IPS DF 6.9 (cell line): ENCODE measurements around the gene NTM.

Experiments
- DNase-seq: peaks from one replicate; pipeline ENCODE4 v3.0.0-alpha.2; 2013; ENCODE audit warnings: low read depth, low spot score
- H3K27ac ChIP-seq: one replicate; pipeline ENCODE4 v1.5.1; 2013; ENCODE audit warnings: low read length, control low read depth
- H3K27me3 ChIP-seq: 2 replicates; pipeline ENCODE4 v1.6.1; 2013; ENCODE audit warnings: mild to moderate bottlenecking, low read length; ENCODE audit not compliant: control insufficient read depth, insufficient read depth
- H3K36me3 ChIP-seq: 2 replicates; pipeline ENCODE4 v1.6.1; 2013; ENCODE audit warnings: low read length; ENCODE audit not compliant: control insufficient read depth, insufficient read depth
- H3K4me1 ChIP-seq: 2 replicates; pipeline ENCODE4 v1.6.1; 2013; ENCODE audit warnings: low read length; ENCODE audit not compliant: control insufficient read depth, insufficient read depth
- H3K4me3 ChIP-seq: 2 replicates; pipeline ENCODE4 v1.5.1; 2013; ENCODE audit warnings: mild to moderate bottlenecking, low read length
- H3K9me3 ChIP-seq: 2 replicates; pipeline ENCODE4 v1.6.1; 2013; ENCODE audit warnings: low read length, inconsistent platforms; ENCODE audit not compliant: control insufficient read depth, insufficient read depth
- WGBS: extraction: QIAGEN DNeasy Blood & Tissue Kit; methylation state at CpG from one replicate; pipeline ENCODE4 v1.1.7; 2013; ENCODE audit warnings: mixed read lengths, missing lambda C conversion rate; ENCODE audit not compliant: insufficient read length, insufficient coverage; 5-methylcytosine and 5-hydroxymethylcytosine counted together

Gene NTM

DNA sequence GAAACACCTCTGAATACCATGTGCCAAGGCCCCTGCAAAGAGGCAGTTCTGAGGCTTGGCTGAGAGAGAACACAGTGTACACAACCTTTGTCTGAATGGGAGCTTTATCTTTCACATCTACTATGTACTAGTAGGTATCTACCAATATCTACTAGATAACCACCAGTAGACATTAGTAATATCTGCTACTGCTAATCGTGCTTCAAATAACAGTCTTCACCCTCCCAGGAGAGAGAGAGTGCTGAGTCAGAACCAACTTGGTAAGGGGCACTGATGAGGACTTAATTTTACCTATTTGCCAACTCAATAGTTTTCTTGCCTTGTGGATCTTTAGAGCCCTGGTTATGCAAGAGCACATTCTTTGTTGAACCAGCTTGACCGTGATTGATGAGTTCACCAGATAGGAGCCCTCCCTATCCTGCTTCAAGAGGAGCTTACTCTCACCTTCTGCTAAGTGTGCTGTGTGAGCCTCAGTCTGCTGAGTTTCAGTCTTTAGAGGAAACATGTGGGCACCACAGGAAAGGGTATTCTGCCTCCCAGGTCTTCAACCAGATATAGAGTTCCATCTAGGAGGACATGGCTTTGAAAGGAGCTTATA lies 967.5 kb downstream of the NTM start:
- Histone ChIP-seq H3K4me3 (no peak overlapping the region), H3K27me3 (0 out of 2 replicates have a peak, but pooled peaks cover 1% of the 10 kb centered on the region), H3K36me3 (no peaks in the 10 kb centered on the region), H3K27ac (no peak overlapping the region), H3K9me3 (no peaks in the 10 kb centered on the region; the same call in 1 of the 2 replicates), H3K4me1 (no peaks in the 10 kb centered on the region)
- no peak for DNase-seq
- no CpG with 5 or more reads among the region's 2 CpGs for WGBS

DNA sequence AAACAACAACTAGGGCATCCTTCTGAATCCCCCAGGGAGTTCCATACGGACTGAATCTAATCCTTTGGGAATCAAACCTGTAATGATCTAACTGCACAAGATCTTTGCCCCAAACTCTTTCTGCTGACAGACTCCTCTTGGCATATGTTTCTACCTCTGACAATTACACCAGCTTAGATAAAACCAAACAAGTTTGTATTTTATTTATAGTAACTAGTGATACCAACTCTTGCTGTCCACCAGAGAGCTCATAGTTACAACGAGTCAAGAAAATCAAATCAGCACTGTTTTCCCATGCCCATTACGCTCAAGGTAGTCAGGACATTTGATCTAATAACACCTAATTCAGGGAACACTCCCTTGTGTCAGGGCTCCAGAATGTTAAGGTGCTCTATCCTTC lies 972.0 kb downstream of the NTM start:
- DNase-seq: no peak
- 0 out of 2 replicates have a peak, but pooled peaks cover 1% of the 10 kb centered on the region for H3K27me3 ChIP-seq
- no peaks in the 10 kb centered on the region for H3K36me3 ChIP-seq
- H3K4me1 ChIP-seq: no peaks in the 10 kb centered on the region
- H3K4me3 ChIP-seq: no peak overlapping the region
- no peak overlapping the region for H3K27ac ChIP-seq
- no CpG with 5 or more reads among the region's 3 CpGs for WGBS
- H3K9me3 ChIP-seq: no peaks in the 10 kb centered on the region; the same call in 1 of the 2 replicates

DNA sequence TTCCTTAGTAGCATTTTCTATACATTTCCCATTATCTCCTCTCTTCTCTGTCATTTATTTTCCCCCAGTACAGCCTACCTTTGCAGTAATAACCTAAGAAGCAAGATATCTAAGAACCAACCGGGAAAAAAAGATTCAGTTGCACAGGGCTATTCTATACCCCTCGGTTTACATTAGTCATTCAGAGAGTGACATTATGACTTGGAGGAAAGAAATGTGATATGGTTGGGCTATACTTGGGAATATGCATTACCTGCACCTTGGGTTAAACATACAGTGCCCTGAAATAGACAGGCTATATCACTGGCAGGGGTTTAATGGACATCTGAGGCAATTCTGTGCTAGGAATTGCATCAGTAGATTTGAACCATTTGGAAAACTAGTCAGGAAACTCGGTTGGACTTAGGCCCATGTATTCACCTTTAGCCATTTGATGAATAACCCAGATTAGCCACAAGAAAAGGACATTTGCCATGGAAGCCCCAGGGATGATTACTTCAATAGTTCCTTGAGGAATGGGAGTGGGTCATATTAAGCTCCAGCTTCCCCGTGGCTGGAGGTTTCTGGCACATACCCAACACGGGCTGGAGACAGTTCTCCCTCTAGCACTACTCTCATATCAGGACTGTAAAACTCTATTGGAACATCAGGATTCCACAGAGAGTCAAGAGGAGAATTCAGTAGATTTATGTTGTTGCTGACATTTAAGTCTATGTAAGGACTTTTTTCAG lies 973.2 kb downstream of the NTM start:
- H3K27ac ChIP-seq: no peak overlapping the region
- H3K36me3 ChIP-seq: no peaks in the 10 kb centered on the region
- DNase-seq: no peak
- no peaks in the 10 kb centered on the region; the same call in 1 of the 2 replicates for H3K9me3 ChIP-seq
- no peak overlapping the region for H3K4me3 ChIP-seq
- 0 out of 2 replicates have a peak, but pooled peaks cover 1% of the 10 kb centered on the region for H3K27me3 ChIP-seq
- peaks cover 2% of the 10 kb centered on the region; the same call in 1 of the 2 replicates for H3K4me1 ChIP-seq
- WGBS: no CpG with 5 or more reads among the region's 5 CpGs

DNA sequence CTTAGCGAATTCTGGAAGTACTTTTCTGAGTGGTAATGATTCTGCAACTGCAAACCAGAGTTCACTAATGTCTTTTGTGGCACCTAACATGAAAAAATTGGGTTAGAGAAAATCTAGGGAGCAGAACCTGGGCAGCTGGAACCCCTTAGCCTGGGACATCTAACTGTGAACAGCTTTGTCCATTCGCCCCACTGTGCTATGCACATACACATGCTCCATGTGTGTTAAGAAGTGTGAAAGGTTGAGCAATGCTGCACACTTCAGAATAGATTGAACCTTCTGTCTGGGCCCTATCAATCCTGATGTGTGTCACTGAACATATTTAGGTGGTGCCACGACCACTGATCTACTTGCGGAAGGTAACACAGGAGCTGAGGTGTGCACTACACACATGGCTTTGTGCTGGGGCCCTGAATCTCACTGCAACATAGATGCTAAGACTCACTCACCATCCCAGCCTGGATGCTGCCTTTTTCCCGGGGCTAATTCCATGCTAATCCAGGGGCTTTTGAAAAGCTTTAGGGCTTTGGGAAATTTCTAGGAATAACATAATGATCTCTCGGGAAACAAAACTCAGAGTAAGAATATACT lies 976.2 kb downstream of the NTM start:
- H3K36me3 ChIP-seq: no peaks in the 10 kb centered on the region
- no peak for DNase-seq
- H3K27me3 ChIP-seq: no peaks in the 10 kb centered on the region
- no CpG with 5 or more reads among the region's 6 CpGs for WGBS
- peaks cover 2% of the 10 kb centered on the region; the same call in 1 of the 2 replicates for H3K4me1 ChIP-seq
- no peak overlapping the region for H3K27ac ChIP-seq
- H3K4me3 ChIP-seq: no peak overlapping the region
- no peaks in the 10 kb centered on the region for H3K9me3 ChIP-seq

DNA sequence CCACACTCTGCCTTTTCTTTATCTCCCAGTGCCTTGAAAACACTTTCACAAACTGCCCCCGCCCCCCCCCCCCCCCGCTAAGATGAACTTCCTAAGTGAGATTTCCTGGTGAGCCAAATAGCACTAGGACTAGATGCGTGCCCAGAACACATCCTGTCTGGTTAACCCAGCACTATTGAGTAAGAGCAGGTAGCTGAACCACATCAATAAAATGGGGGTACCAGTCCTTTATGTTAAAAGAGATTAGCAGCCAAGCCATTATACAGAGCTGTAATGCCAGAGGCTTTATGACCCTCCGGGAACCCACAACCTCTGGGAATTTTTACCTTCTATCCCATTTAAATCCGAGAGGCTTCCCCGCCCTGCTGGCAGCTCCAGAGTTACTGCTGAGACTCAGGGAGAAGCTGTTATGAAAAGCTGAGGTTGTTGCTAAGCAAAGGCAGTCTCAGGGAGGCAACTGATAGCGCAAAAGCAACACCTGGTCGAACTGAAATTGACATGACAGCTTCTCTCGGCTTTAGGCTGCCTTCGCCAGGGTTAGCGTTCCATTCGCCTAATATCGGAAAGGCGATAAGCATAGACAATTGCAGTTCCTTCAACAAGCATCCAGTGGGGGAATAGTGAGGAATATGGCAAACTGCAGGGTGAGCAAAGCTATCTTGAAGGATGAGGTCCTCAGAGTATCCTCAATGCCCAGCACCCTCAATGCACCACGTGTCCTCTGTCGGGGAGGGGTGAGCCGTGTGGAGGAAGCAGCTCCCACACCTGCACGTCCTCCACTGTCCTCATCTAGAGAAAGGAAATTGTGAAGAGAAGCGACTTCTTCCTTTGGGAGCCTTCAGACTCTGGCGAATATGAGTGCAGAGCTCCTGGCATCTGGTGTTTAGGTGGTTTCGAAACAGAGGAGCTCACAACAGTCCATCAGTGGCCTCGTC lies 977.0 kb downstream of the NTM start:
- no peak for DNase-seq
- Histone ChIP-seq H3K27ac (no peak overlapping the region), H3K27me3 (no peaks in the 10 kb centered on the region), H3K4me3 (no peak overlapping the region), H3K9me3 (no peaks in the 10 kb centered on the region), H3K4me1 (peaks cover 2% of the 10 kb centered on the region; the same call in 1 of the 2 replicates), H3K36me3 (no peaks in the 10 kb centered on the region)
- WGBS: no CpG with 5 or more reads among the region's 22 CpGs

DNA sequence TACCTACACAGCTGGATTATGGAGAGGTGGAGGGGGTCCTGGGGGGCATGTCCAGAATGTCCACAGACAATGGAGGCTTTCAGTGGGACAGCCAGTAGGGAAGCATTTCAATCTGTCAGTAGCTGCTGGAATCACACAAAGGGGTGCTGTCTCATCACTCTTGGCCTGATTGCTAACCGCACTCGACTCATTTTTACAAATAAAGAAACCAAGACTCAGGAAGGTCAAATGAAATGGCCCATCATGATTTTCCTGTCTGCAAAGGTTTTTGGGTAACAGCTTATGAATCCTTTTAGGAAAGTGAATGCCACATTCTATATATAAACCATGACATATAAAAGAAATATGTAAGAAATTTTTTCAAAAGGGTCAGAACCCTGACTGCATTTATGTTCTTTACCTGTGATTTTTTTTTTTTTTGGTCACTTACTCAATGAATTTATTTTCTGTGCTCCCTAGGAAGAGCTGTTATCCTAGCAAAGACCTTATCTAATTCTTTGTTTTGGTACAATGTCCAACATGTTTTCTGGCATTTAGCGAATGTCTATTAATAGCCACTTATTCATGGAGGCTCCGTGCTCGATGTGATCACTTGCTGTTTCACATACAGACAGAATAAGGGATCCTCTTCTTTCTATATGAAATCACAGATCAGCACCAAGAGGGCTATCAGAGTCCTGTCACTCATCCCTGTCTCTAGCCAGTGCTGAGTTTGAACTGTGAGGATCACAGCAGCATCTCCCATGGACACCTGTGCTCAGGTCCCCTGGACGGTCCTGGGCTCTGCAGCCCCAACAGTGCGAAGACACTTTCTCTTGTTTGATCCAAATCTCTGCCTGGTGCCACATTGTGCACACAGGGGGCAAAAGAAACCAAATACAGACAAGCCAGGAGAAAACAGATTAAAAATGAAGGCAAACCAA lies 979.7 kb downstream of the NTM start:
- WGBS: no CpG with 5 or more reads among the region's 7 CpGs
- Histone ChIP-seq H3K4me3 (no peak overlapping the region), H3K27ac (no peak overlapping the region), H3K9me3 (no peaks in the 10 kb centered on the region), H3K36me3 (no peaks in the 10 kb centered on the region), H3K27me3 (no peaks in the 10 kb centered on the region), H3K4me1 (peaks cover 2% of the 10 kb centered on the region; the same call in 1 of the 2 replicates)
- DNase-seq: no peak

DNA sequence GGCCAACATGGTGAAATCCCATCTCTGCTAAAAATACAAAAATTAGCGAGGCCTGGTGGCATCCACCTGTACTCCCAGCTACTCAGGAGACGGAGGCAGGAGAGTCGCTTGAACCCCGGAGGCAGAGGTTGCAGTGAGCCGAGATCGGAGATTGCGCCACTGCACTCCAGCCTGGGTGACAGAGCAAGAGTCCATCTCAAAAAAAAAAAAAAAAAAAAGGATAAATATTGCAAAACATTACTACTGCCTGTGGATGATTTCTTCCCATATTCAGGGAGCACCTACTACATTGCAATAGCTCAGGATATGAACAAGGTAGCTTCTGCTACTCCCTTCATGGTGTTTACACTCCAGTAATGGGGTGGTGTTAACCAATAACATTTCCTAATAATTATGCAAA lies 980.6 kb downstream of the NTM start:
- H3K36me3 ChIP-seq: no peaks in the 10 kb centered on the region
- H3K4me1 ChIP-seq: peaks cover 2% of the 10 kb centered on the region; the same call in 1 of the 2 replicates
- no peak for DNase-seq
- no peaks in the 10 kb centered on the region for H3K27me3 ChIP-seq
- no peak overlapping the region for H3K4me3 ChIP-seq
- WGBS: no CpG with 5 or more reads among the region's 7 CpGs
- no peaks in the 10 kb centered on the region for H3K9me3 ChIP-seq
- H3K27ac ChIP-seq: no peak overlapping the region

DNA sequence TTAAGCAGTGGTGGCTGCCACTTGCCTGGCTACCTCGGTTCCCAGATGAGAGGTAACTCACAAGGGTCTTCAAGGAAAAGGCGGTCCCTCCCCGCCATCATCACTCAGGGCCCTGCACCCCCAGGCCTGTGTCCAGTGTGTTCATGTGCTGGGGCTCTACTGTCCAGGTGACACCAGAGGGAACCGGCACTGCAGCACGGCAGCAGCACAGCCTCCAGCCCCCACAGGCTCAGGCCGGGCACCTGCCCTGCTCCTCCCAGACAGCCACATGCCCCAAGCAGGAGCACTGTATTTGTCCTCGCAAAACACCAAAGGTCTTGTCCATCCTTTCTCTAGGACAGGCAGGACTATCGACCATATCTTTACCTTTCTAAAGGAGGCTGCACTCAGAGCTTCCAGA lies 982.1 kb downstream of the NTM start:
- H3K27me3 ChIP-seq: no peaks in the 10 kb centered on the region
- DNase-seq: no peak
- peaks cover 2% of the 10 kb centered on the region; the same call in 1 of the 2 replicates for H3K4me1 ChIP-seq
- no CpG with 5 or more reads among the region's 8 CpGs for WGBS
- no peak overlapping the region for H3K27ac ChIP-seq
- H3K9me3 ChIP-seq: no peaks in the 10 kb centered on the region
- no peak overlapping the region for H3K4me3 ChIP-seq
- H3K36me3 ChIP-seq: no peaks in the 10 kb centered on the region

DNA sequence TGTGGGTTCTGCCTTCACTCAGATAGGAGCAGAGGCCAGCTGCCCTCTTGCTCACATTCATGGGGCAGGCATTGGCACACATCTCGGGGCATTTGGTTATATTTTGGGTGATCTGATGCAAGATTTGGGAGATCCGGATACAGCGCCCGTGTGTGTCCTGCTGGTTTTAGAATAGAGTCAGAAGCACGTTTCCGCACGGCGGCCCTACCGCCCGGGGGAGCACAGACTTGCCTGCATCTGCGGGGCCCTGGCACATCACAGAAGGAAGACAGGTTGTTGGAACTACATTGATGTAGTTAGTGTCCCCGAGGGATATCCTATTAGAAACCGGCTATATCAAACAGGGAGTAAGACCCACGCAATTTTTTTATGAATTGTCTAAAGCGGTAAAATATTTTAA lies 982.8 kb downstream of the NTM start:
- no CpG with 5 or more reads among the region's 15 CpGs for WGBS
- Histone ChIP-seq H3K4me1 (no peaks in the 10 kb centered on the region), H3K4me3 (no peak overlapping the region), H3K9me3 (no peaks in the 10 kb centered on the region), H3K27me3 (no peaks in the 10 kb centered on the region), H3K36me3 (no peaks in the 10 kb centered on the region), H3K27ac (no peak overlapping the region)
- no peak for DNase-seq
